AG09319 (cell line): ENCODE measurements around the gene CTNNA1.
"Not testable (repeated sequence)": the region's sequence is repeated elsewhere in the genome, so short reads cannot be mapped to it uniquely, and the experiment has no call there.

Experiments used
- DNase-seq: peaks from one replicate; pipeline ENCODE4 v3.0.0-alpha.2; 2010; ENCODE audit warnings: low read depth; ENCODE audit errors: extremely low read depth
- TF ChIP-seq, protein P1 (sequence below): IDR thresholded peaks from 2 replicates; pipeline ENCODE4 v1.5.1; 2011; ENCODE audit warnings: low read depth, mild to moderate bottlenecking, inconsistent platforms, low read length, moderate library complexity

Gene CTNNA1

DNA sequence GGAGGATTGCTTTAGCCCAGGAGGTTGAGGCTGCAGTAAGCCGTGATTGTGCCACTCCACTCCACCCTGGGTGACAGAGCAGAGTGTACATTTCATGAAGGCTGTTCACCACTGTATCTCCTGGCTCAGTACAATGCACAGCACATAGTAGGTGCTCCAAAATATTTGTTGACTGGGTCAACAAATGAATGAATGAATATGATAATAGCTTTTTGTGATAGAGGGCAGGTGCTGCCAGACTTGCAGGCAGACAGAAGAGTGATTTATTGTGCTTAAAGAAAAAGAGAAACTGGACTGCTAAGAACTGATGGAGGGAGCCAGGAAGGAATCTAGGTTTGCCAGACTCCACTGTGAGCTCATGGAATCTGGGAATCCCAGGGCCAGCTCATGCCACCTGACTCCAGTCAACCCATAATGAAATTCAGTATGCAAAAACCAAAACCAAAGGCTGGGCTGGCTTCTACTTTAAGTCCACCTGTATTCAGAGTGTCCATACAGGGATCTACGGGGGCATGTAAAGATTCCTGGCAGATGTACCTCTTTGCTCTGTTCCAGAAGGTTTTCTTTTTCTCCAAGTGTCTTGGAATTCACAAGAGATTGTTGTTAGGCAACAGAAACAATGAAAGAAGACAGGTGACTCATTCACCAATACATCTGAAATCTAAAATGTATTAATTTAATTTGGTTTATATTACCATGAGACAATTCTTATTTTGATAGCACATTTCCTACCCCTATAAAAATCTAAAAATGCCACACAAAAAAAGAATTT lies 15.5 kb upstream of the CTNNA1 start:
- DNase-seq, result no peak
- TF ChIP-seq, protein P1, sequence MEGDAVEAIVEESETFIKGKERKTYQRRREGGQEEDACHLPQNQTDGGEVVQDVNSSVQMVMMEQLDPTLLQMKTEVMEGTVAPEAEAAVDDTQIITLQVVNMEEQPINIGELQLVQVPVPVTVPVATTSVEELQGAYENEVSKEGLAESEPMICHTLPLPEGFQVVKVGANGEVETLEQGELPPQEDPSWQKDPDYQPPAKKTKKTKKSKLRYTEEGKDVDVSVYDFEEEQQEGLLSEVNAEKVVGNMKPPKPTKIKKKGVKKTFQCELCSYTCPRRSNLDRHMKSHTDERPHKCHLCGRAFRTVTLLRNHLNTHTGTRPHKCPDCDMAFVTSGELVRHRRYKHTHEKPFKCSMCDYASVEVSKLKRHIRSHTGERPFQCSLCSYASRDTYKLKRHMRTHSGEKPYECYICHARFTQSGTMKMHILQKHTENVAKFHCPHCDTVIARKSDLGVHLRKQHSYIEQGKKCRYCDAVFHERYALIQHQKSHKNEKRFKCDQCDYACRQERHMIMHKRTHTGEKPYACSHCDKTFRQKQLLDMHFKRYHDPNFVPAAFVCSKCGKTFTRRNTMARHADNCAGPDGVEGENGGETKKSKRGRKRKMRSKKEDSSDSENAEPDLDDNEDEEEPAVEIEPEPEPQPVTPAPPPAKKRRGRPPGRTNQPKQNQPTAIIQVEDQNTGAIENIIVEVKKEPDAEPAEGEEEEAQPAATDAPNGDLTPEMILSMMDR, result no peak

DNA sequence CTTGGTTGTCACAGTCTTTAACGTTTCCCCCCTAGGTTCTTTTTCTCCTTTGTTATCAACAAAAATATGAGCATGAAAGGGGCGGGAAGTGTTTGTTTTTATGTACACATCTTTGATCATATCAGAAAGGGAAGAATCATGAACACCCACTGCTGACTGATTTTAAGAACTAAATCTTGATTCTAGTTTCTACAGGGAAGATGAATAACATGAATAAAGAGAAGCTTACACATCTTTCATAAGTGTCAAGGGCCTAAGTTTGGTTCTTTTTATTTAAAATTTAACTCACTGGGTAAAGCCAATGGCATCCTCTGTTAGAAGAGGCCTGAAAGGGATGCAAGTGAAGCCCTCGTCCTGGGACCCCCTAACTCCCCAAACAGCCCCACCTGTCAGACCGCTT lies 14.8 kb upstream of the CTNNA1 start:
- no peak for DNase-seq

DNA sequence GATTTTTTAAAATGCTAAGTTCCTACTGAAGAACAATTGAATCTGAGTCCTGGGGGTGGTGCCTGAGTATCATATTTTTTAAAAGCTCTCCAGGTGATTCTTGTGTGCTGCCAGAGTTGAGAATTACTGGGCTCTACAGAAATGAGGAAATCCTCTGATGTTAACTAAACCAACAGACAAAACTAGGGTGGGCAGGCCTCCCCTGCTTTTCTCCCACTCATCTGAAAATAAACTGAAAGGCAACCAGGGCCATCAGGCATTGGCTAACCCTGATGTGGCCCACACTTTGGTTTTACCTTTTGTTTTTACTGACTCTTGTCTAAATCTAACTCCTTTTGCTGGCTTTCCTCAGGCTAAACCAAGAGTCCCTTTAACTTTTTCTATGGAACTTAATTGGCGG lies 13.3 kb upstream of the CTNNA1 start:
- TF ChIP-seq, protein P1, result no peak
- DNase-seq, result no peak

More for the DNA sequence above, 14.8 kb upstream of the CTNNA1 start:
- TF ChIP-seq, protein P1, result no peak

DNA sequence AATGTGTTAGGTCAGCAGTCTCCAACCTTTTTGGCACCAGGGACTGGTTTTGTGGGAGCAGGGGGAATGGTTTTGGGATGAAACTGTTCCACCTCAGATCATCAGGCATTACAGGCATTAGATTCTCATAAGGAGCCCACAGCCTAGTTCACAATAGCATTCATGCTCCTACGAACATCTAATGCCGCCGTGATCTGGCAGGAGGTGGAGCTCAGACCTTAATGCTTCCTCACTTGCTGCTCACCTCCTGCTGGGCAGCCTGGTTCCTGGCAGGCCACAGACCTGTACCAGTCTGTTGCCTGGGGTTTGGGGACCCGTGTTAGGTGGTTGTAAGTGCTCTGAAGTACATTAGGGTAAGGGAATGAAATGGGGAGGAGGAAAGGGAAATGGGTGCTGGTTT lies 9.7 kb upstream of the CTNNA1 start:
- no peak for DNase-seq
- TF ChIP-seq, protein P1, result no peak

DNA sequence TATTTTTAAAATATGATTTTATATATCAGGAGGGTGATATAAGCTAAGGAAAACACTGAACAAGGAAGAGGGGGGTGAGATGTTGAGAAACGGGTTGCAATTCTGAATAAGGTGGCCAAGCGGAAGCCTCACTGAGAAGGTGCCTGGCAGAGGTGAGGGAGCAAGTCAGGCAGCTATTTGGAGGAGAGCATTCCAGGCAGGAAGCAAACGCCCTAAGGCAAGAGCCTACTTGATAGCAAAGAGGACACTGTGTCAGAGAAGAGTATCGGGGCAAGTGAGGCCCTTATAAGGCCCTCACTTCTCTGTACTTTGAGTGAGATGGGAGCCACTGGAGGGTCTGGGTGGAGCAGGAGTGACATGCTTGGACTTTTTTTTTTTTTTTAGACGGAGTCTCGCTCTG lies 8.0 kb upstream of the CTNNA1 start:
- DNase-seq, result no peak
- TF ChIP-seq, protein P1, result no peak

DNA sequence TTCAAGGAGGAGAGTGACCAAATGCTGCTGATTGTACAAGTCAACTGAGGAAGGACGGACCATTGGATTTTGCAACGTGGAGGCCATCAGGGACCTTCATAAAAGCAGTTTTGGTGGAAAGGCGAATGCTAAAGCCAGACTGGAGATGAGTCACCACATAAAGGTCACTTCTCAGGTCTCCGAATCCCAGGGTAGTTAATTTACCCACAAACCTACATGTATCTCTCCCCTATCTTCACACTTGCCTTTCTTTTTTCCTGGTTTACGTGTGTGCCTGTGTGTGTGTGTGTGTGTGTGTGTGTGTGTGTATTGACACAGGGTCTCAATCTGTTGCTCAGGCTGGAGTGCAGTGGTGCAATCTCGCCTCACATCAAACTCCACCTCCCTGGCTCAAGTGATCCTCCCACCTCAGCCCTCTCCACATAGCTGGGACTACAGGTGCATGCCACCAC lies 4.6 kb upstream of the CTNNA1 start:
- TF ChIP-seq, protein P1, result no peak
- DNase-seq, result no peak

DNA sequence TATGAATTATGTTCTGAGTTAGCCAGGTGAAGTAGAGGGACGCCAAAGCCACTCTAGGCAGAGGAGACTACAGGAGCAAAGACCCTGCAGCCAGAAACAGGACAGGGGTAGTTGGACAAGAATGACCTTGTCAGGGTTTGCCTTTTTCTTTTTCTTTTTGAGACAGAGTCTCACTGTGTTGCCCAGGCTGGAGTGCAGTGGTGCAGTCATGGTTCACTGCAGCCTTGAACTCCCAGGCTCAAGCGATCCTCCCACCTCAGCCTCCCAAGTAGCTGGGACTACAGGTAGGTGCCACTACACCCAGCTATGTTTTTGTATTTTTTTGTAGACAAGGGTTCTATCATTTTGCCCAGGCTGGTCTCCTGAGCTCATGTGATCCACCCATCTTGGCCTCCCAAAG lies 1.9 kb upstream of the CTNNA1 start:
- DNase-seq, result not testable (repeated sequence)
